DMS79 (cell line): Measurements from ENCODE around the gene BNC2.

Source experiments
- DNase-seq: peaks from one replicate; lab custom pipeline; 2025; lab: John Stamatoyannopoulos, UW

Gene BNC2

DNA sequence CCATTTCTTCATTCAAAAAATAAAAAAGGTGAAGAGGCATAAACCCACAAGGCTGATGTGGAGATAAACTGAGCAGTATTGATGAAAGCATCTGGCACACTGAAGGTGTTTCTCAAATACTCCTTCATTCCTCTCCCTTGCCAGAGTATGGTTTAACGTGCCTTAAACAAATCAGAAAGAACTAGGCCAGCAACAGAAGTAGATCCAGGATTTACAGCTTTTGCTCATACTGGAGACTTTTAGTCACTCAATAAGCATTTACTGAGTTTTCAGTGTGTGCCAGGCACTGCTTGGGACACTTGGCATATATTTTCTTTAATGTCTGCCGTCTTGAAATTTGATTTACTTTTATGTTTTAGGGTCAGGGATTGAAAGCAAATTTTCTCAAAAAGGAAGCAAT is 53.0 kb downstream of the BNC2 start:
- DNase-seq, result no peak

DNA sequence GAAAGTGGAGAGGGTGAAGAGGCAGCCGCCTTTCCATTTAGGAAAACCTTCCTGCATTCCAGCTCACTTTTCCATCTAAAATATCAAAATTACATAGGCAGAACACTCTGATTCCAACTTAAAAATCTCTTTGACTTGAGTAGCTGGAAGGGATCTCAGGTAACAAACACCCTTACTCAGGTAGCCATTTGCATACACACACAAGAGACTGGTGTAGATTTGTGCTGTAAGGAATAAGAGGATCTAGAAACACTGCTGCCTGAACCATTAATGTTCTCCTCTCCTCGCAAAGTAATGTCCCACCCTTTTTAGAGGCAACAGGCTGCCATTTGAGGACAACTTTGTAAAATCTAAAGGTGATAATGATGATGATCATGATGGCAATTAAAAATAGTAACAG is 53.5 kb downstream of the BNC2 start:
- no peak for DNase-seq

DNA sequence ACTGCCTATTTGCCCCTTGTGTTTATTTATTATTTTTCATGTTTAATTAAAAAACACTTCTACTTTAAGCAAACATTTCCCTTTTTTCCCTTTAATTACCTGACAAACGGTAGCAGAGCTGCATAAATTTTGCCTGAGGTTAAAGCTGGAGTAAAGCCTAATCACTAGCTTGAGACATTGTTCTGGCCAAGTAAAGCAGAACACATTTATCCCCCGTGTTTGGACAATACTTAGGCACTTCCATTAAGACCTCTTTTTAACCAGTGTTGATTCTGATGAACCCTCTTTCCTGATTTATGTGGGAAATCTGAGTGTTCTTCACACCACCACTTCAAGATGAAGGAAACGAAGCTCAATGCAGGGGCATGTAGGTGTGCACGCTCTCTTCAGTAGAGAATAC is 54.5 kb downstream of the BNC2 start:
- peak; percentile 1 for DNase-seq

DNA sequence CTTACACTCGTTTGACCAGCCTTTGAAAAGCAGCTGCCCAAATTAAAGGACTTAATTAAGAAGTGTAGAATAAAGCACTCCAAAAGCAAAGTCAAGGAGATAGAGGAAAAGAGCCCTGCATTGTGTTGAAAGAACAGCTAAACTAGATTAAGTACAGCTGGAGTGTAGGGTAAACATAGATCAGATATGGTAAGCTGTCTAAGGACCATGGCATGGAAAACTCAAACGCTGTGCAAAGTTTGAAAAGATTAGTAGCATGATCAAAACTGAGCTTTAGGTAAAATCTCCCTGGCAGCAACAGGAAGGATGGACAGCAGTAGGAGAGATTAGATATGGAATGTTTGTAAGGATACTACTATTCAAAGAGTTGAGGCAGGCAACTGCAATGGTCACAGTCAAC is 55.4 kb downstream of the BNC2 start:
- no peak for DNase-seq

DNA sequence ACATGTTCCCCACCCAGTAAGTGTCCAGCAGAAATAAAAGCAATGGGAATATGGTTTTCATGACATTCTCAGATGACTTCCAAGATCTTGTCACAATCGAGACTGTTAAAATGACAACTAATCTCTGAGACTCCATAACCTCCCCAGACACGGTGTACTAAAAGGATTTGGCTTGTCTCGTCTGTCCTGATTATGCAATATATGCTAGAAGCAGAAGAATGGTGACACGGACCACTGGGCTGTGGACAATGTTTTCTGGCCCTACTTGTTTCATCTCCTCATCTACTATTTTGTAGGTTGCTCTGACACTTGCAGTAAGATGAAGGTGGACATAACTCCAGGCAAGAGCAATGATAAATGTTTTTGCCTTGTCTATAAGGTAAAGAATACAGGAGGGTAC is 56.6 kb downstream of the BNC2 start:
- DNase-seq, result no peak

DNA sequence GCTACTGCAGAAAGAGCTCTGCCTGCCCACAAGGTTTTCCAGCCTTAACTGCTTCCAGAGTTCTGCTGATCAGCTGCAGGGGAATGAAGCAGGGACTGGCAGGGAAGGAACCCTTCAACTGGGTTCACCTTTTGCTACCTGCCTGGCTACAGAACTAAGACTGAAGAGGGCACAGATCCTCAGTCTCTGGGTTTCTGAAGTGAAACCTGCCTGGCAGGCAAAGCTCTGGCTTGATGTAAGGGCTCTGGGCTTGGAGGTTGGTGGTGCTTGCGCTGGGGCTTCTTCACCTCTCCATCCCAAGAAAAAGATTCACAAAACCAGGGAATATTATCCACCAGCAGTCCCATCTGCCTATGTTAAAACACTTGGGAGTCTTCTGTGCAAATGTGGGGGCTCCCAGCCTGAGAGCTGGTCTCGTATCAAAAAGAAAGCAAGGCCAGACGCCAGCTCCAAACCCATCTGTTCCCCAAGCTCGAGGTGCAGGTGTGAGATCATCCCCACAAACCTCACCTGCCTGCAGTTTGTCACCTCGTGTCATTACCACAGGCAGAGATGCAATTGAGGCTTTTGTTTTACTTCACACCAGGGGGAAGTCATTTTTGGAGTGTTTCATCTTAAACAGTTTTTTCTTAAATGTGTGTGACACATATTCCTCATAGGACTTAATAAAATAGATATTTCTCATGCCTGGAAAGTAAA is 58.3 kb downstream of the BNC2 start:
- no peak for DNase-seq

DNA sequence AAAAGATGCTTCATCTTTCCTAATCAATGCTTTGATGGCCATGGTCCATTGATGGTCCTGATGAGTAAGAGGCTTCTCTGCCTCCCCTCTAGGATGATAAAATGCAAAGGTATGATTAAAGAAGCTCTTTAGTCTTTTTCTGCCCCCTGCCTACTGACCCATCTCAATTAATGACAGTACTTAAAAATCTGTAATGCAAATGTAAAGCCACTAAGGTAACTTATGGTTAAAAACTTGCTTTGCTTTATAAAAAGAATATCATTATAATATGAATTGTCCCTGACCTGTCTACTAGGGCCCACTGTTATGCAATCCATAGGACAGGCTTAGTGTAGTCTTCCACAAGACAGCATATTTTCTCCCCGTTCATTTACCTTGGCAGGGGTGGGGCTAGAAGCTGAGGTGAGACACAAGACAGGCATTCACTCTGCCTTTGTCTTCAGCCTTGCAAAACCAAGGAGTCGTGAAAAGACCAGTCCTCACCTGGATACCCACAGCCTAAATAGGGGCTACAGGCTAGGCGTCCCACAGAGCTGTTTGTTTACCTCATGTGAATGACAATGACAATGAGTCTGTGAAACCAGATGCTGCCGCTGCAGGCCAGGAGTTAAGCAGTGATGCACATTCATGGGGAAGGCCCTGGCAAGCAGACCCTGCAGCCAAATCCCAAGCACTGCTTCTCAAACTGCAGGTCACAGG is 60.4 kb downstream of the BNC2 start:
- no peak for DNase-seq

DNA sequence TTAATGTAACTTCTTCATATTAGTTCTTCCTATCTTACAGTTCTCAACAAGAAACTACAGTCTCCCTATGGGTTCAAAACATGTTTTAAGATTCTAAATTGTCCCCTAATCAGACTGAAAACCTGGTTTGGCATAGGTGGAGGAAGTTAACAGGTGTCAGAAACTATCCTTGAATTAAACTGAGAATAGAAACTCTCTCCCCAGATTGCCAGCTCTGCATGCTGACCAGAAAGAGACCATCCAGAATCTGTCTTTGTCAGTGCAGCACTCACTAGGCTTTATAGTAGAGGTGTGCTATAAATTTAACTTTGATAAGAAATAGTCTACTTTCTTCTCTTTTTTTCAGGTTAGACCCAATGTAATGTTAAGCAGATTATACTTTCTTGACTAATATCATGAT is 63.8 kb downstream of the BNC2 start:
- no peak for DNase-seq

DNA sequence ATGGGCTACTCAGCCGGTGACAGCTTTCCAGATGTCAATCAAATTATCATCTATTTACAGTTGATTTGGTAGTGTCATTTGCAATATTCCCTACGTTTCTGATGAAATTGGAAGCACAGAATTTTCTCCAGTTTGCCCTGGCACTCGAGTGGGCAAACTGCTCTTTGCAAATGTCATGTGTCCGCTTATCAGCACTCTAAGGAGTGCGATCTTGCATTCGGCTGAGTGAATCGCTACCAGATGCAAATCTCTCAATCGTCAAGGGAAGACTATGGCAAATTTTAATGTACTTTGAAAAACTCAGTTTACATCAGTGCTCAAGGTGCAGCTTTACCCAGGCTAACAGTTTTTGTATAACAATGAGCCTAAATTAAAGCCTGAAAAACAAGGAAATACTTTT is 66.8 kb downstream of the BNC2 start:
- no peak for DNase-seq

DNA sequence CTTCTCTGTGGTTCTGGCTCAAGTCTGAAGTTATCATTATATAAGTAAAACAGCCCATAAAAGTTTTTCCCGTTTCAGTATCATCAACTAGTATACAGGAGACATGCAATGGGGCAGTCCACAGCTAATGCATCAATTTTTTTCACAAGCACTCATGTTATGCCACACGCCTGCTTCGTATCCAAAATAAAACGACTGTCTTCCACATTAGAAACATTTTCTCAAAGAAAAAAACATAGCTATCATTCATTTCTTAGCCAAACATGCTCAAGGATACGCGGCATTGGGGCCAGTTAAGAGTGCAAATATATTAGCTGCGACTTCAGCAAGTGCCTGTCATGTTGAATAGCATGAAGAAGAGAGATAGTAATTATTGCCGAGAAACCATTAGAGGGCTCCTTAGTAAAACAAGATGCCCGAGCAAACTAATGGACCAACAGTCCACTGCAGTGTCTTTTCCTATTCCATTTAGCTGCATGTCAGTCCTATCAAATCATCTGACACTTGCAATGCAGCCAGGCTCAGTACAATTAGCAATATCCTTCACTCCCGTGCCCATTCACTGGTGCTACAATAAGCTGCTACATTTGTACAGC is 68.5 kb downstream of the BNC2 start:
- DNase-seq, result no peak

DNA sequence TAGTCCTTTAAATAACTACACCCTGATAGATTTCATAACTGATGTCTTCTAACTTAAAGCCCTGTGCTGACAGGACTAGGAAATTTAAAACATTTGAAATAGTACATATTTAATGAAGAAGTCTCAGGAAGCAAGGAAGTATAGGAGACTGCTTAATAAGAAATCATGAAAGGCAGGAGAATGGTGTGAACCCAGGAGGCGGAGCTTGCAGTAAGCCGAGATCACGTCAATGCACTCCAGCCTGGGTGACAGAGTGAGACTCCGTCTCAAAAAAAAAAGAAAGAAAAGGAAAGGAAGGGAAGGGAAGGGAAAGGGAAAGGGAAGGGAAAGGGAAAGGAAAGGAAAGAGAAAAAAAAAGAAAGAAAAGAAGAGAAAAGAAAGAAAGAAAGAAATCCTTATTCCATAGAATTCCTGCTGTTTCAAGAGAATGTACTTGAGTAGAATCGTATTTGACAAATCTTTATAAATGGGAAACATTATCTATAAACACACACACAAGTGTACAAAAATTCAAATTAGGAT is 74.1 kb downstream of the BNC2 start:
- no peak for DNase-seq

DNA sequence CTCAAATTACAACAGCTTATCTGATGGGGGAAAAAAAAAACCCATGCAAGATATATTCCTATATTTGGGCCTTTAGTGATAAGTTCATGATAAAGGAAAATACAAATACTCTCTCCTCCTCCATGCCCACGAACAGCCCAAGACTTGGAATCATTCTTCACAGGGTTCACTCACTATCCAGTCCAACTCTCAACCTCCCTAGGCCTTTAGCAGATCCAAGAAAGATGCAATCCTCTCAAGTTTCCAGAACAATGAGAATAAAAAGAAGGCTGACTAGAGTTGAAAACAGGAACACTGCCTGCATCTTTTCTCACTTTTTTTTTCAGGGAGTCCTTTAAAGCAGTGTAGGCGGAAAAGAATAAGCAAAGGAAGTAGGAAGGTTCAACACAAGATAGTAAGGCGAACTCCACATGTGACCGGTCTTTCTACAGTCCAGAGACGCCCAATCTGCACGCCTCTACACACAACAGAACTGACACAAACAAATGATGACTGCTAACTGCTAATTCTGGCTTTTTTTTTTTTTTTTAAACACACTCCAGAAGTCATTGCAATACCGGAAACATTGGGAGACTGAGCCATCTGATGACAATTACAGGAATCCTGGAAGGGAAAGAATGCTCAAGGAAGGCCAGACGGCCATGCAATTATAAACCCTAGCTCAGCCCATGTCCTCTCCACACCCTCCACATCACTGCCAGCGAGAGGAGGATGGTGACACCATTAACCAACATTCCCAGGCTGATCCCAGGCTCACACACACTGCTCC is 75.4 kb downstream of the BNC2 start:
- DNase-seq, result no peak

DNA sequence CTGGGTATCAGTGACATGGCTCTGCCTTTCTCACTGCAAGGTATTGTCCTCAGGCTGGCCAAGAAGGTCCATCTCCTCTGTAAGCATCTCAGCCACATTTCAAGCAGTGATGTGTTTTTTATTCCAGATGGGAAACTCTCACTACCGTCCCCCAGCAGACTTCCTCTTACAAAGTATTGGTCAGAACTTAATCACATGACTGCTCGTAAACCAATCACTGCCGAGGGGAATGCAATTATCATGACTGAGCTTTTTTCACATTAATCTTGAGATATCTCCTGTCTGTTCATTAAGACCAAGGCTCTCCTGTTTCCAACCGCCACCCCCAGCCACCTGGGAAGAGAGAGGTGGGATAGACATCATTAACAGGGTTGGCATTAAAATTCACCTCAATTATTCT is 76.4 kb downstream of the BNC2 start:
- DNase-seq, result no peak

DNA sequence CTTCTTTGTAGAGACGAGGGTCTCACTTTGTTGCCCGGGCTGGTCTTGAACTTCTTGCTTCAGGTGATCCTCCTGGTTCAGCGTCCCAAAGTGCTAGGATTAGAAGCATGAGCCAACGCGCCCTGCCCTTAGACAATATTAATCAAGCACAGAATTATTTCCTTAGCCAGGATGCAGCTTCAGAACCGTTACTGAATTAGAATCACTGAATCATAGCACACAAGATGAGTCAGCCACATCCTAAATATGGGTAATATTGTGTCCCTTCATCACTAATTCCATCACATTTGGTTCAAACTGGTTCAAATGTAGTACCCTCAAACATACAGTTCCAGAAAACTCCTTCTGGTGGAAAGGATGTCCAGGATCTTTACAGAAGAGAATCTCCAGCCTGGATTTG is 82.7 kb downstream of the BNC2 start:
- DNase-seq, result no peak

DNA sequence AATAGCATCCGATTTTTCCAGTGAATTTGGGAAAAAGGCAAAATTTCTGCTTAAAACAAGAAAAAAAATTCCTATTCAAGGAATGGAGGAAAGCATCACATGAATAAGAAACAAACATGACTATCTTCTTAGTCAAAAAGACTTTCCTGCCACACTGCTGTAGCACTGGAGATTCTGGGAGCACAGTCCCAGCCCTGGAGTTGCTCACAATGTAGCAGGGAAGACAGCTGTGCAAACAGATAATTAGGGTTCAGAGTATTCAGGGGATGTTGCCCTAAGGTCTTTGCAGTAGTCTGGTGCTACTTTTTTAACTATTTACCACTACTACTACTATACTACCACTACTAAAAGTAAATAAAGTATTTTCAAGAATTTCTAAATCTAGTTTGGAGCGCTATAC is 86.5 kb downstream of the BNC2 start:
- DNase-seq, result no peak

DNA sequence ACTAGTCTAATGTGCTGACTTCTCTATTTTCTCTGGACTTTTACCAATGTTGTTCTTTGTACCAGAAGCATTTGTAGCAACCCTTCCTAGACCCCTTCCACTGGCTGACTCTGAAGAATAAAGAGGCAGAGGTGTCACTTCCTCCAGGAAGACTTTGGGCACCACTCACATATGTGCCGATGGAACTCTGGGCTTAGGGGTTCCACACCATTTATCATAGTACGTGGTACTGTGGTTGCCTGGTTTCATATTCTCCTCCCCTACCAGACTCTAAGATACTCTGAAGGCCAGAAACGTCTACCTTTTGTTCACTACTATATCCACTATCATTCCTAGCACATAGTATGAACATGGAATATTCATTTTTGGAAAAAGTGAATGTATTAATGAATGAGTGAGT is 88.0 kb downstream of the BNC2 start:
- DNase-seq, result no peak

DNA sequence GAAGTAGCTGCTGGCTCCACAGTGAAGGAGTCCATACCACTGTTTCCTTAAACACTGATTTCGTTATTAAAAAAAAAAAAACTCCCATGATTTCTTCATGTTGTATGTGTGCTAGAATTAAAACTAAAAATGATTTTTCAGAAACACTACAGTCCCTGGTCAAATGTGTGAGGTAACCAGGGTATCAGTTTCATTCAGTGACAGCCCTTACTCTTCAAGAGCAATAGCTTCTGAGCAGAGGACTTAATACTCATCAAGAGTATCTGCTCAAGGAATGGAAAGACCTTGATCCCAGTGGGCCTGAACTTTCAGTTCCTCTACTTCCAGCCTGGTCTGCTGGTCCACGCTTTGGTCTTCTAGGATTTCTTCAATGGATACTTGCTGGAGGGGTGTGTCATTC is 95.1 kb downstream of the BNC2 start:
- DNase-seq, result no peak

DNA sequence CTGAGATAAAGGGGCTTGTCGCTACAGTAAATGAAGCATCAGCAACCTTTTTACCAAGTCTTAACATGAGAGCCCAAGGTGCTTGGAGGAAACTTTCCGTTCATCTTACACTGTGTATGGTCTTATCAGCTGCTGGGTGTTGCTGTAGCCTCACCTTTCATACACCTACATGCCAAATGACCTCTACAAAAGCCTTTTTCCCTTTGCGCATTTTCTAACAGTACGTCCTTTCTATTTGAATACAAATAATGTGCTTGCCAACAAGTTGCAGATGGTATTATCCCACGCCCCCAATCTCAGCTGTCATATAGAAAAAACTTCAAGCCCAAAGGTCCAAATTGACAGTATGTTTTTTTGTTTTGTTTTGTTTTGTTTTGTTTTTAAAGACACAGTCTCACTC is 96.9 kb downstream of the BNC2 start:
- no peak for DNase-seq

DNA sequence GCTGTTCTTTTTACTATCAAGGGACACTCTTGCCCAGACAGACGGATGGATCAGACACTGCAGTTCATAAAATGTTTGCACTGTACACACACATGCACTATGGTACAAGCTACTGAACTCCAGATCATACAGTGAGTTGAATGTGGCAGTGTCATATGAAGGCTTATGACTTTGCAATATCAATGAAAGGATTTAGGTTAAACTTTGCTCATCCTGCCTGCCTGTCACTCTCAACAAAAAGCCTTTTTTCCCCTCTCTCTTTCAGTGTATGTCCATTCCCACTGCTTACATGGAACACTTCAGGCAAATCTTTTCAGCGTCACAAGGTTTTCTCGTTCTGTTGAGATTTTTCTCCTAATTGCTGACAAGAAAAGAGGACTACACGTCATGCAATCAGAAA is 97.4 kb downstream of the BNC2 start:
- DNase-seq, result no peak

DNA sequence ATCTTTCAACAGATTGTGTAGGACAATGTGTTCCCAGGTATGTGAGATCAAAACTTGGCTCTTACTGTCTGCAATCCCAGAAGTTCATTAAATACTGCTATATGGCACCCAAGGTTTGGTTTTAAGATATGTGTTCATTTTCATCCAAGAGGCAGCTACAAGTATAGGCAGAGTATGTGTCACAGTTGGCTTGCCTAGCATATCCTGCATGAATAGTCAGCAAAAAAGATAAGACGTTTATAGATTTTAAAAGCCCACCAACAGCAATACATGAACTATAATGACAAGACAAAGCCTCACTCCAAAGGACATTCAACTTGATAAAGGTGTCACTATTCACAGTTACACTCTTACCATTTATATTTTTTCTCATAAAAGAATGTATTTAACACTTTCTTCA is 99.1 kb downstream of the BNC2 start:
- no peak for DNase-seq

DNA sequence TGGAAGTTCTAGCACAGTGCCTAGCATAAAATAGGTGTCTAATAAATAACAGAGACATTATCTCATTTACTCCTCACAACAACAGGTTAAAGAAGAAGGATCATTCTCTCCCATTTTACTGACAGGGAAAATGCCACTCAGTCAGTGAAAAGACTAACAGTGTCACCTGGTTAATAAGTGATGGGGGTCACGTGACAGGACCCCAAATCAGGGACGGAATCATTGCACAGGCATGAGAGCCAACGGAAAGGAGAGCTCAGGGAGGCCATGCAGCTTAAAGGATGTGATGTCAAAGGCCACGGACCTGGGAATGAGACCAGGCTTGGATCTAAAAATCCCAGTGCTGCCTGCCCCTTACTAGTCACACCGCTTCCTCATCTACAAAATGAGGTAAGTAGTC is 101.2 kb downstream of the BNC2 start:
- no peak for DNase-seq

DNA sequence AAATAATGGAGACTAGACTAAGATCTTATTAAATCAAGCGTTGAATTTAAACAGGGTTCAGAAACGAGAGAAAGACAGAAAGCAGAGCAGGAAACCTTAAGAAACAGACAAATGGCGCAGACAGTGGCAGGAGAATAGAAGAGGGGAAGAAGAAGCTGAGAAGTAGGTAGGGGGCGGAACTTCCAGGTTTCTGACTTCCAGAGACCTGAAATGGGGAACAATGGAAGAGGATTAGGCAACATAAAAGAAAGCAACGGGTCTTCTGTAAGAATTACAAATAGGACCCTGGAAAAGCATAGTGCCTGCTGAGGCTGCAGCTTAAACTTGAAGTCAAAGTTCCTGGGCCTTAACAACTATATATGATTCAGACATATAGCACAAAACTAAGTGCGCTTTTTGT is 101.7 kb downstream of the BNC2 start:
- DNase-seq, result no peak

DNA sequence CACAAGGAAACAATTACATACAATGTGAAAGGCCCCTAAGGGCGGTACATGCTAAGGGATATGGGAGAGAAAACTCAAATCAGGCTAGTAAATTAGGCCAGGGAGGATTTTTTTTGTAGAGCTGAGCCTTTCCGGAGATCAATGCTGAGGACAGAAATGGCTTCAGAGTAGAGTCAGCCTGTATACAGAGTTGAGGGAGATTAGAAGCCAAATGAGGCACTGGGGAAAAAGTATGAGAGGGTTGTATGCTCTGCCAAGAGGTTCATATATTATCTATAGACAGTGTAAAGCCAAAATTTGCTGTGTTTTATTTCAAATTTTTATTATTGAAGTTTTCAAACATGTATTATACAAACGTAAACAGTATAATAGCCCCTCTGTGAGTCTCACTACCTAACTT is 103.1 kb downstream of the BNC2 start:
- no peak for DNase-seq
